ENCODE results near the gene SYNE1.

The SYNE1 gene

DNA sequence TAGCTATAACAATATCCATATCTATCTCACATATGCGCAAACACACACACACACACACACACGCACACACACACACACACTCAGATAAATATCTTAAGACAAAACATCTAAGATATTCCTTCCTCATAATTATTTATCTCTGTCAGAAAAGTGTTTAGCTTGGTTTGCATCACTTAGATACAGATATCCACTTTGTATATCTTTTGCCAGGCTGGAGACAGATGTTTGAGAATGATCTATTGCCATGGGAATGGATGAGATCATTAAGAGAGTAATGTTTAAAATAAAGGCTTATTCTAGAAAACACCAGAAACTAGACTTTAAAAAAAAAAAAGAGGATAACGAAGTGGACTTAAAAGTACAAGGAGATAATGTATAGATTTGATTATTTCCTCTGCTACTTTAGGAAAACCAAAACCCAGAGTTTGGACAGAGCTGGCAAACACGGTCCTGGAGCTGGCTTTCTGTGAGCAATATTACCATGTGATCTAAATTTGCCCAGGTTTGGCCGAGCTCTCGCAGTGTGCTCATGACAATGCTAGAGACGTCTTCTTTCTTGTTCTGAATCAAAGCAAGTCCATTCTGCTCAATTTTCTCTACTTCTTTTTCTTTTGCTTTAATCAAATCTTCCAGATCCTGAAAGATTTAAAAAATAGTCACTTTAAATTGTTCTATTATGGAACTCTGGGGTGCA lies 411.8 kb downstream of the SYNE1 start:
- DNase-seq (ENCODE audit: low spot score): no peak
- TF ChIP-seq, protein P1, sequence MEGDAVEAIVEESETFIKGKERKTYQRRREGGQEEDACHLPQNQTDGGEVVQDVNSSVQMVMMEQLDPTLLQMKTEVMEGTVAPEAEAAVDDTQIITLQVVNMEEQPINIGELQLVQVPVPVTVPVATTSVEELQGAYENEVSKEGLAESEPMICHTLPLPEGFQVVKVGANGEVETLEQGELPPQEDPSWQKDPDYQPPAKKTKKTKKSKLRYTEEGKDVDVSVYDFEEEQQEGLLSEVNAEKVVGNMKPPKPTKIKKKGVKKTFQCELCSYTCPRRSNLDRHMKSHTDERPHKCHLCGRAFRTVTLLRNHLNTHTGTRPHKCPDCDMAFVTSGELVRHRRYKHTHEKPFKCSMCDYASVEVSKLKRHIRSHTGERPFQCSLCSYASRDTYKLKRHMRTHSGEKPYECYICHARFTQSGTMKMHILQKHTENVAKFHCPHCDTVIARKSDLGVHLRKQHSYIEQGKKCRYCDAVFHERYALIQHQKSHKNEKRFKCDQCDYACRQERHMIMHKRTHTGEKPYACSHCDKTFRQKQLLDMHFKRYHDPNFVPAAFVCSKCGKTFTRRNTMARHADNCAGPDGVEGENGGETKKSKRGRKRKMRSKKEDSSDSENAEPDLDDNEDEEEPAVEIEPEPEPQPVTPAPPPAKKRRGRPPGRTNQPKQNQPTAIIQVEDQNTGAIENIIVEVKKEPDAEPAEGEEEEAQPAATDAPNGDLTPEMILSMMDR (IDR thresholded peaks at IDR 0.05; ENCODE audit: borderline replicate concordance, control extremely low read depth, extremely low read depth, insufficient read depth, missing control alignments): no peak
- in situ Hi-C loops (cut with MboI; ENCODE audit: low sequenced_read_pairs, unreplicated experiment): no loop called here

DNA sequence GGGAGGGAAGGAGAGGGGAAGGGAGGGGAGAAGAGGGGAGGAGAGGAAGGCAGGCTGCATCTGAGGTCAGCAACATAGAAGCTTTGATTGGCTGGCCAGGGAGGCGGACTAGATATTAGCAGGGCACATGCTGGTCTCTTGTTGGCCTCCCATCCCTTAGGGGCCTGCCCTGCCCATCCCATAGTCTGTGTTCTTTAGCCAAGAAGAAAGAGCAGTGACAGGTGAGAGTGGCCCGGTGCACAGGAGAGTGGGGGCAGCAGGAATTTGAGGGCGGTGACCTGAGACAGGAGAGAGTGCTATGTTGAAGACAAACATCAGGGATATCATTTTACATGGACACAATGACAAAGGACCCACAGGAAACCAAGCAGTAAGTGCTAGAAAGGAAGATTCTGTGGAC lies 413.5 kb downstream of the SYNE1 start:
- in situ Hi-C loops (cut with MboI; ENCODE audit: low sequenced_read_pairs, unreplicated experiment): no loop called here
- no peak for DNase-seq (ENCODE audit: low spot score)
- TF ChIP-seq, protein P1 (IDR thresholded peaks at IDR 0.05; ENCODE audit: borderline replicate concordance, control extremely low read depth, extremely low read depth, insufficient read depth, missing control alignments): no peak

DNA sequence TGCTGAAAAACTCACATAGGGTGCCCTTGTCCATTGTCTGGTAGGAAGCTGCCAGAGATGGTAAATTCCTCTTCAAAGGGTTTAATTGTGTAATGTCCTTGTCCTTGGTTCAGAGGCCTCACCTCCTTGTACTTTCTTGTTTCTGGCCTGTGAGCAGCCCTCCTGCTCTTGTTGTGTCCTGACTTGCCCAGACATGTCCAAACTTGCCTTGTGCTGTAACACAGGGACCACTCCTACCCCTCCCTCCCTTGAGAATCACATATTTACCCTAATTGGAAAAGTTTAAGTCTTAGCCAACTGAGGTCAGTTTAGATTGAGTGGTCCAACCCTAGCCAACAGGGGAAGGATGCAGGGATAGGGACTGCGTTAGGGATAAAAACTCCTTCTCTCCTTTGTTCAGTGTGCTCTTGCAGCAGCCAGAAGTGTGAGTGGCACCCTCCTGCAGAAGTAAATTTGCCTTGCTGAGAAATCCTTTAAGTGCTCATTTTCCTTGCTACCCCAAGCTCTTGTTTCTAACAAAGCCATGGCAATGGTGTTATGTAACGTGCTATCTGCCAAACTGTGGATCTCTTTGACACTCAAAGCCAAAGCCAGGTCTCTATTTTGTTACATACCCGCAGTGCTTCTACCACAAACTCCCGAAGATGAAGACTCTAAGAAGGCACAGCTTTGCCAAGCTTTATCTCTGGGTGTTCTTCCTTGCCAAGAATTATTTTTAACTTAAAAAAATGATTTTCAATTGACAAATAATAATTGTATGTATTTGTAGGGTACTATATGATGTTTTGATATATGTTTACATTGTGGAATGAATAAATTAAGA lies 415.1 kb downstream of the SYNE1 start:
- TF ChIP-seq, protein P1 (IDR thresholded peaks at IDR 0.05; ENCODE audit: borderline replicate concordance, control extremely low read depth, extremely low read depth, insufficient read depth, missing control alignments): no peak

DNA sequence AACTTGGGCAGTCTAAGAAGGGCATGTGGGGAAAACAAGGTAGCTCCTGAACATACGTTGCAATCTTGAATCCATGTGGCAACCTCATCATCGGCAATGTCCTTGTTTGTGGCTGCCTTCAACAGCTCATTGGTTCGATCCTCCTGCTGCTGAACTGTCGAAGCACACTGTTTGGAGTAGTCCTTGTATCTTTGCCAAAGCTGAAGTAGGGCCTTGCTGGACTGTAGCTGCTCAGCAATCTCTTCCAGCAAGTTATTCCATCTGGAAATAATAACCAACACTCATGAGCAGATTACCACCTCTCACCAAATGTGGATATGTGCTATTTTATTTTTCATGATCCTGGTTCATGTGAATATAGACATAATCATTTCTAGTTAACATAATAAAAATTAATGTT lies 416.4 kb downstream of the SYNE1 start:
- in situ Hi-C loops (cut with MboI; ENCODE audit: low sequenced_read_pairs, unreplicated experiment): no loop called here
- no peak for DNase-seq (ENCODE audit: low spot score)
- TF ChIP-seq, protein P1 (IDR thresholded peaks at IDR 0.05; ENCODE audit: borderline replicate concordance, control extremely low read depth, extremely low read depth, insufficient read depth, missing control alignments): no peak

More for the DNA sequence above, 415.1 kb downstream of the SYNE1 start:
- DNase-seq (ENCODE audit: low spot score): no peak
- in situ Hi-C loops (cut with MboI; ENCODE audit: low sequenced_read_pairs, unreplicated experiment): no loop called here

DNA sequence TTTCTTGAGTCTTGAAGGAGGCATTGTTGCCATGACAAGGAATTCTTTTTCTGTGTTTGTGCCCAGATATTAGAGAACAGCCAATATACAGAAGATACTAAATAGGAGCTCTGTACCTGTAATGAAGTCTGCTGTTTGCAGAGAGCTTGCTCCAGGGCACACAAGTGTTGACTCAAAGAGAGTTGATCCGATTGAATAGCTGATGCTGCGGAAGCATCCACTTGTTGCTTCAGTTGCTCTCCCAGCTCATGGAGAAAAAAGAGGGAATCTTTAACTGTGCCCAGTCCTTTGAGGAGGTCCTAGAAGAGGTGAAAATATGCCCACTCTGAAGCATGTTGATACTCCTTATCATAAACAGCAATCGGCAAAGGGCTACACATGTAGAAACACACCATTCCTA lies 418.3 kb downstream of the SYNE1 start:
- TF ChIP-seq, protein P1 (IDR thresholded peaks at IDR 0.05; ENCODE audit: borderline replicate concordance, control extremely low read depth, extremely low read depth, insufficient read depth, missing control alignments): no peak
- DNase-seq (ENCODE audit: low spot score): no peak
- in situ Hi-C loops (cut with MboI; ENCODE audit: low sequenced_read_pairs, unreplicated experiment): no loop called here

DNA sequence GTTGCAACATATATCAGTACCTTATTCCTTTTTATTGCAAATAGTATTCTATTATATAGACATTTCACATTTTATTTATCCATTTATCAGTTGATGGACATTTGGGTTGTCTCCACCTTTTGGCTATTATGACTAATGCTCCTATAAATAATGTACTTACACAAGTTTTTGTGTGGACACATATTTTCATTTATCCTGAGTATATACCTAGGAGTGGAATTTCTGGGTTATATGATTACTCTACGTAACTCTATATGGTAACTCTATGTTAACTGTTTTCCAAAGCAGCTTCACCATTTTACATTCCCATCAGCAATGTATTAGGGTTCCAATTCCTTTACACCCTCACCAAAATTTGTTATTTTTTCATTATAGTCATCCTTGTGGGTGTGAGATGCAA lies 424.7 kb downstream of the SYNE1 start:
- TF ChIP-seq, protein P1 (IDR thresholded peaks at IDR 0.05; ENCODE audit: borderline replicate concordance, control extremely low read depth, extremely low read depth, insufficient read depth, missing control alignments): no peak
- no peak for DNase-seq (ENCODE audit: low spot score)
- in situ Hi-C loops (cut with MboI; ENCODE audit: low sequenced_read_pairs, unreplicated experiment): no loop called here

Data from GM13976 (cell line).